AG20443 (cell line): Measurements from ENCODE around the gene CFAP126.
"Not testable (repeated sequence)": the region's sequence is repeated elsewhere in the genome, so short reads cannot be mapped to it uniquely, and the experiment has no call there.

Source experiments
- DNase-seq: peaks from one replicate; pipeline ENCODE4 v3.0.0; 2012; ENCODE audit warnings: low spot score, mixed read lengths

The CFAP126 gene, protein sequence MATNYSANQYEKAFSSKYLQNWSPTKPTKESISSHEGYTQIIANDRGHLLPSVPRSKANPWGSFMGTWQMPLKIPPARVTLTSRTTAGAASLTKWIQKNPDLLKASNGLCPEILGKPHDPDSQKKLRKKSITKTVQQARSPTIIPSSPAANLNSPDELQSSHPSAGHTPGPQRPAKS

DNA sequence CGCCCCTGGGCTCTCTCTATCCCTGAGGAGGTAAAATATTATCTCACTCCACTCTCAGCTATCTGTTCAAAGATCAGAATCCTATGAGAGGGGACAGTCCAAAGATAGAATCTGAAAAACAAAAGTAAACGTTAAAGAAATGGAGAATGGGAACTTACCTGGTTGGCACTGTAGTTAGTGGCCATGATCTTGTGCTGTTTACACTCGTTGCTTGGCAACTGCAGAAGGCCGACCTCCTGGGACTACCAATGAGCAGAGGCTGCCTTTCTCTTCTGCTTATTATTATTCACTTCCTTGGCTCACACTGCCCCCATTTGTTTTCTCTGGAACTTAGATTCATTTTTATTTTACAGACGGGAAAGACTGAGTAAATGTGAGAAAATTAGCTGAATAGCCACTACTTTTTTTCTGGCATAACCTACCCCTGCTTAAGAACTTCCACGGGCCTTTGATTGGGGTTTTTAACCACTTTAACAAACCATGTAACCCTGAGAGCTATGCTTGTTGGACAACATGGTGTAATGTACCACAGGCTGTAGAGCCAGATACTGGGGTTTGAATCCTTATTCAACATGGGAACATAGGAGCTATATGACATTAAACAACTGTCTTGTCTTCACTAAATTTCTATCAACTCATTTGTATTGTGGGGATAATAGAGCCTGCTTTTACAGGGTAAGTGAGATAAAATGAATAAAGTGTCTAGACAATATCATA, at the start of gene CFAP126:
TSS of gene CFAP126 (minus strand) at position 193 of the 717 bp plus-strand sequence. CDS start at position 185, 8 bp downstream.
- peak; percentile 80 for DNase-seq

DNA sequence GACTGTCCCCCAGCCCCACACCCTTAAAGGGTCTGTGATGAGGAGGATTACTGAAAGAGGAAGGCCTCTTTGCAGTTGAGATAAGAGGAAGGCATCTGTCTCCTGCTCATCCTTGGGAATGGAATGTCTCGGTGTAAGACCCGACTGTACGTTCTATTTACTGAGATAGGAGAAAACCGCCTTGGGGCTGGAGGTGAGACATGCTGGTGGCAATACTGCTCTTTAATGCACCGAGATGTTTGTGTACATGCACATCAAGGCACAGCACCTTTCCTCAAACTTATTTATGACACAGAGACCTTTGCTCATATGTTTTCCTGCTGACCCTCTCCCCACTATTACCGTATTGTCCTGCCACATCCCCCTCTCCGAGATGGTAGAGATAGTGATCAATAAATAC, 45.4 kb upstream of the CFAP126 start:
- not testable (repeated sequence) for DNase-seq

DNA sequence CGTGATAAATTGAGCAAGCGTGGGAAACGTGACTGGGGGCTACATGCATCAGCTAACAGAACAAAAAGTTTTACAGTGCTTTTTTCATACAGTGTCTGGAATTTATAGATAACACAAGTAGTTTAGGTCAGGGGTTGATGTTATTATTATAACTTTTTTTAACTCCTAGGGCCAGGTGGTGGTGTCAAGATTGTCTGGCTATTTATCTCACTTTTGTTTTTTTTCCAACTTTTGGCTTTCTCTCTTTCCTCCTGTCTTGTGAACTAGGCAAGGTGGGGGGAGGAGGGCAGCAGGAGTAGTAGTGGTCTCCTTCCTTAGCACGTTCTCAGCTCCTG, 42.9 kb upstream of the CFAP126 start:
- DNase-seq: not testable (repeated sequence)

DNA sequence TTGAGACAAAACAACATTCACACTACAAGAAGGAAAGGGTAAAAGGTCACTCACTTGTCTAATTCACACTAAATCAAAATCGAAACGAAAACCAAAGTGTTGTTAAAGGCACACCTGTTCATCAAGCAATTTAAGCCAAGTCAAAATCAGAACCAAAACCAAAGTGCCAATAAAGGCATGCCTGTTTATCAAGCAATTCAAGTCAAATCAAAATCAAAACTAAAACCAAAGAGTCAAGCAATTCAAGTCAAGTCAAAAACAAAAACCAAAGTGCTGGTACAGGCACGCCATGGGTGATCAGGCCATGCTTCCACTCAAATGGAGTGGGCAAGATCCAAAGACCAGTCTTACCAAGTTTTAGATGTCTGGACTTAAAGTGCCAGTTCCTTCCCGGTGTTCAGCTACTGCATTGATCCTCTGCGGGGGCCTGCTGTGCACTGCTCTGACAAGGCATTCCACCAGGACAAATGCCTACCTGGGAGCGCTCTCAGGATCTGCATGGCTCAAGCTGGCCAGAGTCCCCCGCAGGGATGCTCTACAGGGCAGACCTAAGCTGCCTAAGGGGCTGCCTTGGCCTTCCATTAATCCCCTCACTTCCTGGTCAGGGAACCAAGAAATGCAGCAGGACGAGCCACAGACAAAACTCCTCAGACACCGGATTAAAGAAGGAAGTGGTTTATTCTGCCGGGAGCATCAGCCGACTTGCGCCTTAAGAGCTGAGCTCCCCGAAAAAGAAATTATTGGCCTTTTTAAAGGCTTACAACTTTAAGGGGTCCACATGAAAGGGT, 42.4 kb upstream of the CFAP126 start:
- not testable (repeated sequence) for DNase-seq

DNA sequence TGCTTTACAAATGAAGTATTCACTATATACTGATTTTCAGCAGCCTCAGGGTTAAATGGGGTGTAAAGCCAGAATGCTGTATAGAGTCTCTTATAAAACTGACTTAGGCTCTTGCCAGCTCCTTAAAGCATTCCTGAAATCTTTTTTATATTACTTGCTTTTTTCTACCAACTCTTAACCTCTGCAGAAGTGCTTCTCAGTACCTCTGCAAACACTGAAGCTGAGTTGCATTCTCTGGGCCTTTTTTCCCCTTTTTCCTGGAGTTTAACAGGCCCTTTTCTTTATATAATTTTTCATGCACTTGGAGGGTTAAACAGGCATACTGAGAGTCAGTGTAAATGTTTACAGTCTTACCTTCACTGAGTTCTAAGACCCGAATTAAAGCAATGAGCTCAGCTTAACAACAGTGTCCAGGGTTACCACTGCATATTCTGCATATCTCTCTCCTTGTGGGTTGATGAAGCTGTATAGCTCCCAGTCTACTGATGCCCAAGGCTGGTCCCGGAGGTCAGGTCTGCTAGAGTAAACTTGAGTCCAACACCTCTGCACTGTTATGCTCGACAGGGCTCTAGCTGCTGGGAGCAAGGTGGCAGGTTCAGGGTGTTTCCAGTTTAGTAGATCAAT, 40.9 kb upstream of the CFAP126 start:
- DNase-seq: no peak

DNA sequence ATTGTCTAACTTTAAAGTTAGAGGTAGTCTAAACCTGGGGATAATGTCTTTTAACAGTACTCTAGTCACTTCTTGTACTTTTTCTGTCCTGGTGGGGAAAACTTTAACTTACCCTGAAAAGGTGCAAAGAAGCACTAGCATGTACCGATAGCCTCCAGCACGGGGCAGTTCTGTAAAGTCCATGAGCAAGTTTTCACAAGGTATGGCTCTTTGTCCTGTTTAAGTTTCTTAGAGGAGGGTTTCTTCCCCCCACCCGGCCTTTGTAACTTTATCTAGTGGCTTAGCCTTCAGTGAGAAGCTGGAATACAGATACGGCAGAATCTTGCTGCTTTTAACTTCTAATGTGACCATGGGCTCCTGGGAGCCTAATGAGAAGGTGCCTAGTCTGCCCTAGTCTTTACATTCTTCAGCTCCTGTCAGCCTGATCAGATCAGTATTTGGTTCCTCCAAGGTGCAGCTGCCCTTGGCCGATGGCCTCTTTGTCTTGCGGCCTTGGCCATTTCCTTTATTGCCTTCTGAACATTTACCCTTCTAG, 39.8 kb upstream of the CFAP126 start:
- DNase-seq: no peak

DNA sequence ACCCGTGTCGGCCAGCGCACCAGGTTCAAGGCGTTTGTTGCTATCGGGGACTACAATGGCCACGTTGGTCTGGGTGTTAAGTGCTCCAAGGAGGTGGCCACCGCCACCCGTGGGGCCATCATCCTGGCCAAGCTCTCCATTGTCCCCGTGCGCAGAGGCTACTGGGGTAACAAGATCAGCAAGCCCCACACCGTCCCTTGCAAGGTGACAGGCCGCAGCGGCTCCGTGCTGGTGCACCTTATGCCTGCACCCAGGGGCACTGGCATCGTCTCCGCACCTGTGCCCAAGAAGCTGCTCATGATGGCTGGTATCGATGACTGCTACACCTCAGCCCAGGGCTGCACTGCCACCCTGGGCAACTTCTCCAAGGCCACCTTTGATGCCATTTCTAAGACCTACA, 38.9 kb upstream of the CFAP126 start:
- not testable (repeated sequence) for DNase-seq

DNA sequence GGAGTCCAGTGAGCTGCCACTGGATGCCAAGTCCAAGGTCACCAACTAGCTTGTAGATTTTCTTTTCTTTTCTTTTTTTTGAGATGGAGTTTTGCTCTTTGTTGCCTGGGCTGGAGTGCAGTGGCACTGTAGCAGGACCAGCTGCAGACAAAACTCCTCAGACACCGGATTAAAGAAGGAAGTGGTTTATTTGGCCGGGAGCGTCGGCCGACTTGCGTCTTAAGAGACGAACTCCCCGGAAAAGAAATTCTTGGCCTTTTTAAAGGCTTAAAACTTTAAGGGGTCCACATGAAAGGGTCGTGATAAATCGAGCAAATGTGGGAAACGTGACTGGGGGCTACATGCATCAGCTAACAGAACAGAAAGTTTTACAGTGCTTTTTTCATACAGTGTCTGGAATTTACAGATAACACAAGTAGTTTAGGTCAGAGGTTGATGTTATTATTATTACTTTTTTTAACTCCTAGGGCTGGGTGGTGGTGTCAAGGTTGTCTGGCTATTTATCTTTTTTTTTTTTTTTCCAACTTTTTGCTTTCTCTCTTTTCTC, 36.4 kb upstream of the CFAP126 start:
- DNase-seq: no peak

DNA sequence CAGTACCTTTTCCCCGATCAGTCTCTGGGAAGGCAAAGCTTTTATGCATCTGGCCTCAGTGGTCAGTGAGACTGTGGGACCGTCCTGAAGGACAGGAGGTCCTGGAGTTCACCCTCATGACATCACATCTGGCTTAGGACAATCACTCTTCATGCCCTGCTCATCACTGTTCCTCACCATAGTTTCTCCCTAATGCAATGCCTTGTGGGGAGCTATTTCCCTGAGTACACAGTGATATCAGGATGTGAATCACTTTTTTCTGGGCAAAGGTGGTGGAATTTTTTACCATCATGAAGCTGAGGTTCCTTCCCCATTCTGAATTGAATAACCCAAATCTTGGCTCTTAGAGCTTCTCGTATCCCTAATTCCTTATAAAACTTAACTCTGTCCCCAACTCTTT, 34.8 kb upstream of the CFAP126 start:
- no peak for DNase-seq

DNA sequence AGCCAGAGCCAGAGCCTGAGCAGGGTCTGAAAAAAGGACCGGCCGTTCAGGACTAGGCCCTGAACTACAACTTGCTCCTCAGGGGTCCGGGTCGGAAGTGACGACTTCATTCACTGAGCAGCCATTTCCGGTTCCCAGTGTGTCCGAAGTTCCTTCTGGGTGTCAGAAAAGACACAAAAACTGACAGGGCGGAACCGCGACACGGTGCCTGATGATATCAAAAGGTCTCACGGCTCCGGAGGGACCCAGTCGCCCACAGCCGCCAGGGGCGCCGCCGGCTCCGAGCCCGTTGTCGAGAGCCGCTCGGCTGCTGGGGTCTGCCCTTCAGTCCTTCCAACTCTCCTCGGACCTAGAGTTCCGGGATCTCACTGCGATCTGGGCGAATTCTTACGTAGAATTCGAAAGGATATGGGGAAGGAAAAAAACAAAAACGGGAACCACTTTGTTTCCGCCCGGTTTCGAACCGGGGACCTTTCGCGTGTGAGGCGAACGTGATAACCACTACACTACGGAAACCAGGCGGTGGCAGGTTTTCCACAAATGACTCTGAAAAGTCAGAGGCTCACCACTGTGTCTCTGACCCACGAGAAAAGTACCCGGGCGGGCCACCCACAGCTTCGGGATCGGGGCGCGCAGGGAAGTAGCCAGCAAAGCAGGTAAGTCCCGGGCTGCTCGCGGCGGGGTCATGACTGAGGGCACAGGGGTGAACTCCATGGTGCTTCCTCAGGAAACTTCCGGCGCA, 31.8 kb upstream of the CFAP126 start:
- DNase-seq: peak; percentile 85

DNA sequence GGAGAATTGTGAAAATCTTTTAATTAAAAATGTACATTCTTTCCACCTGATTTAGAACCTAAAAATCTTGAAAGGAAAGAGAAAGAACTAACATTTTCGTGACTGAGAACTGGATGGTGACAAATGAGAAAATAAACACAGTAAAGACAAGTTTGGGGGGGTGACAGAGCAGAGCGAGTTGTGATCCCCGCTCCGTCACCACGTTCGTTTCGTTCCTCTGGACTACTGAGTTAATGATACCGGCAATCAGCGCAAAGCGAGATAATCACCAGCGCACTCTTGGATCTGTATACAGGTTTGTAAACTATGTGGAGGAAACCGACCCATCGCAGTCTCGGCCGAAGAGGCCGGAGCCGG, 31.2 kb upstream of the CFAP126 start:
- no peak for DNase-seq

DNA sequence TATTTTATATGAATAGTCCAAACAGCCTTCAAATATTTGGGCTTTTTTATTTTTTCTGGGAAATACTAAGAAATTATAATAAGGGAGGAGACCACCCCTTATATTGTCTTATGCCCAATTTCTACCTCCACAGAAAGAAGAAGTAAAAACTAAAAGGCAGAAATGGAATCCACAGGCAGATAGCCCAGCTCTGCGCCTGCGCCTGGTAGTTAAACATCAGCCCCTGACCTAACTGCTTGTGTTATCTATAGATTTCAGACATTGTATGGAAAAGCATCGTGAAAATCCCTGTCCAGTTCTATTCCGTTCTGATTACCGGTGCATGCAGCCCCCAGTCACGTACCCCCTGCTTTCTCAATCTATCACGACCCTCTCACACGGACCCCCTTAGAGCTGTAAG, 29.4 kb upstream of the CFAP126 start:
- DNase-seq: not testable (repeated sequence)

DNA sequence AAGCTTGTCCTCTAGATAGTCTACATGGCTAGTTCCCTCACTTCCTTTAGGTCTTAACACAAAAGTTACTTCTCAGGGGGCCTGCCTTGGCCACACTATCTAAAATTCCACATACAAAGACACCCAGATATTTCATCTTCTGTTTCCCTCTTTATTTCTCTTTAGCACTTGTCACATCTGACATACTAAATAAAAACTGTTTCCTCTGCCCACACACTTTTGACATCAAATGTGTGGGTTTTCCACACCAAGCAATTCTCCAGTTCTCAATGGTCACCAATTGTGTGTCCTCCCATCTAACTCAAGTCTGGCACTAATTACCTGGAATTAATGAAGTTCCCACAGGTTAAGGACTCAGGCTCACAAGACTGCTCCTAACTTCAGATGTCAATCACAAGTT, 25.5 kb upstream of the CFAP126 start:
- no peak for DNase-seq

DNA sequence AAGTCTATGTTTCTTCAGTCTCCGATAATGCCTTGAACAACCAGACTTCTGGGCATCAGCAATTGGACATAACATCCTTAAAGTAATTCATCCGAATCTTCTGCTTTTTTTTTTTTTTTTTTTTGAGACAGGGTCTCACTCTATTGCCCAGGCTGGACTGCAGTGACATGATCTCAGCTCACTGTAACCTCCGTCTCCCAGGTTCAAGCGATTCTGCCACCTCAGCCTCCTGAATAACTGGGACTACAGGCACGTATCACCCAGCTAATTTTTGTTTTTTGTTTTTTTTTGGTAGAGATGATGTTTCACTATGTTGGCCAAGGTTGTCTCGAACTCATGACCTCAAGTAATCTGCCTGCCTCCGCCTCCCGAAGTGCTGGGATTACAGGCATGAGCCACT, 23.9 kb upstream of the CFAP126 start:
- no peak for DNase-seq

DNA sequence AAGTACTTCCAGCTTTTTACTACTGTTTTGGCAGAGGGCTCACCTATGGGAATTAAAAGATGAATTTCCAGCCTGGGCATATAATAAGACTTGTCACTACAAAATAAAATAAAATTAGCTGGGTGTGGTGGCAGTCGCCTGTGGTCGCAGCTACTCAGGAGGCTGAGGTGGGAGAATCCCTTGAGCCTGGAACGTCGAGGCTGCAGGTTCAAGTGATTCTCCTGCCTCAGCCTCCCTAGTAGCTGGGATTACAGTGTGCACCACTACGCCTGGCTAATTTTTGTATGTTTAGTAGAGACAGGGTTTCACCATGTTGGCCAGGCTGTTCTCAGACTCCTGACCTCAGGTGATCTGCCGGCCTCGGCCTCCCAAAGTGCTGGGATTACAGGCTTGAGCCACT, 23.5 kb upstream of the CFAP126 start:
- not testable (repeated sequence) for DNase-seq

DNA sequence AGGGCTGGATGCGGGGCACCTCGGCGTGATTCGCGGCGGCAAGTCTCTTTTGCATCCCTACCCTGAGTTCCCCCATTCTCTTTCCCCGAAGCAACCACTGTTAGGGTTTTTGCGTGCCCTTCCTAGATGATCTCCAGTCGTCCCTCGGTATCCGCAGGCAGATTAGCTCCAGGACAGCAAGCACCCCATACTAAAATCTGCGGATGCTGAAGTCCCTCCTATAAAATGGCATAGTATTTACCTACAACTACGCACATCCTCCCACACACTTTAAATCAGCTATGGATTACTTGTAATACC, 22.8 kb upstream of the CFAP126 start:
- DNase-seq: no peak

DNA sequence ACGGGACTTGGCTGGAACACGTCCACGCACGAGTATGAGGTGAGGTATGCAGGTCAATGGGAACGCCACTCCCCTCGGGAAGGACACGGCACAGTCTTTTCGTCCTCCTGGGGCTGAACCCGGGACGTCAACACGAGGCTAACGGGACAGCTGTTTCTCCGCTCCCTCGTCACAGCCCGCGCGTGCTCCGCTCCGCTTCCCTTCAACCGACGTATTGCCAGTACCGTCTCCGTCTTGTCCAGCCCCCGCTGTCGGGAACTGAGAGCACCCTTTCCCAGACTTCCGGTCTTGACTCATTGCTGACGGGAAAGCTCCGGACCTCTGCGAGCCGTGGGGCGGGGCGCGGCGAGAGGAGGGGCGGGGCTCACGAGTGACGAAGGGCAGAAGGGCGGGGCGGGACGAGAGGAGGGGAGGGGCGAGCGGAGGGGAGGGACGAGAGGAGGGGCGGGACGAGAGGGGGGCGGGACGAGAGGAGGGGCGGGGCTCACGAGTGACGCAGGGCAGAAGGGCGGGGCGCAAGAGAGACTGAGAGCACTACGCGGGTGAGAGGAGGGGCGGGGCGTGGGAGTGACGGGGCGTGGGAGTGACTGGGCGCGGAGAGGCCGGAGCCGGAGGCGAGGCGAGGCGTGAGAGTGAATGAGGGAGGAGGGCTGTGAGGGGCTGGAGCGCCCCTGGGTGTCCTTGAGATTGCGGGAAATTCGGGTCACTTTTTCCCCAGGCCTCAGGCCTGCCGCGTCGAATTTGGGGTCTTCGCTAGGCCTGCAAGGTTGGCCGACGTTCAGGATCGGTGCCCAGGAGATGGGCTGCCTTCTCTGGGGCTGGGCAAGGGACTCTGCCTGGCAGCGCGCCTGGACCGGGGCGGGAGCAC, 22.2 kb upstream of the CFAP126 start:
- peak; percentile 97 for DNase-seq

DNA sequence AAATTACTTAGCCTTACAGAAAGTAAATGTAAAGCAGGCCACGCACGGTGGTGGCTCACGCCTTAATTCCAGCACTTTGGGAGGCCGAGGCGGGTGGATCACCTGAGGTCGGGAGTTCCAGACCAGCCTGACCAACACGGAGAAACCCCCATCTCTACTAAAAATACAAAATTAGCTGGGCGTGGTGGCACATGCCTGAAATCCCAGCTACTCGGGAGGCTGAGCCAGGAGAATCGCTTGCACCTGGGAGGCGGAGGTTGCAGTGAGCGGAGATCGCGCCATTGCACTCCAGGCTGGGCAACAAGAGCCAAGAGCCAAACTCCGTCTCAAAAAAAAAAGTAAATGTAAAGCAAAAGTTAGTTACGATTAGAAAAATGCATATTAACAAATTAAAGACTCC, 21.5 kb upstream of the CFAP126 start:
- not testable (repeated sequence) for DNase-seq

DNA sequence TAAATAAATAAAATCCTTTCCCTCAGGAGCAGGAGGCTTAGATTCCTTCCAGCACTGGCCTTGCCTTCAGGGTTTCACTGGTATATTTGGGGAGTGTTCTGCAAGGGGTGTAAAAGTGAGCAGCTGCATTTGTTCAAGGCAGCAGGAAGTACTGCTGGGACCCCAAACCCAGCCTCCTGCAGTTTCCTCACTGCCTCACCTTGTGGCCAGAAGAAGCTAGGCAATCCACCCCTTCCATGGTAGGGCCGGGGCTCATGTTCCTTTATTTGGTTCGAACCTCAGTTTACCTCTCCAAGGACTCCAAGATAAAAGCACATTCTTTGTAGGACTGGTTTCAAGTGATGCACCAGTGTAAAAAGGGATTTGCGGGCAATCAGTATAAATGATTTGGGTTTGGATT, 21.0 kb upstream of the CFAP126 start:
- no peak for DNase-seq

DNA sequence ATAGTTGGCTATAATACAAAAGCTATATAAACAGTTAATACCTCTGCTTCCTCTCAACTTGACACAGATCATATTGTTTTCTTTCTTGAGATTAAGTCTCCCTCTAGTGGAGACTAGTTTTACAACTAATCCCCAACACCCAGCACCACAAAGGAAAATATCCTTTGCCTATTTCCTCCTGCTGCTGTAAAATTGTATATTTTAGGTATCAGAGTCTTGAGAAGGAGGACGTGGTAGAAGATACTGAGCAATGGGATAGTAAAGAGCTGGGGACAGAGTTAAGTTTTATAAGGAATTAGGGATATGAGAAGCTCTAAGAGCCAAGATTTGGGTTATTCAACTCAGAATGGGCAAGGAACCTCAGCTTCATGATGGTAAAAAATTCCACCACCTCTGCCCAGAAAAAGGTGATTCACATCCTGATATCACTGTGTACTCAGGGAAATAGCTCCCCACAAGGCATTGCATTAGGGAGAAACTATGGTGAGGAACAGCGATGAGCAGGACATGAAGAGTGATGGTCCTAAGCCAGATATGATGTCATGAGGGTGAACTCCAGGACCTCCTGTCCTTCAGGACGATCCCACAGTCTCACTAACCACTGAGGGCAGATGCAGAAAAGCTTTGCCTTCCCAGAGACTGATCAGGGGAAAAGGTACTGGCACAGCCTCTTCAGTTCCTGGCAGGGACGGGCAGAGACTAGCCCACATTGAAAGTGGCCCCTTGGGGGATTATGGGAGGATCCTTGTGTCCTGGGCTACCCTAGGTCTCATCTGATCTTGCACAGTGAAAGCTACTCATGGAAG, 14.7 kb upstream of the CFAP126 start:
- peak; percentile 56 for DNase-seq
